GM12875 (cell line): ENCODE results near the gene PKIG.
"Not testable (repeated sequence)": the region's sequence is repeated elsewhere in the genome, so short reads cannot be mapped to it uniquely, and the experiment has no call there.

Experiments used
- H3K4me3 ChIP-seq: one replicate; pipeline ENCODE4 v1.5.1; 2011; ENCODE audit warnings: low read depth, low read length, control low read depth
- CTCF ChIP-seq: IDR thresholded peaks from 2 replicates; pipeline ENCODE4 v1.5.1; 2011; ENCODE audit warnings: low read depth, mild to moderate bottlenecking, control low read depth, inconsistent platforms, low read length, moderate library complexity, borderline replicate concordance; ENCODE audit not compliant: insufficient read depth

PKIG gene

GRCh38 chr20:44552950-44553908, 29.1 kb upstream of the PKIG start:
- no peak overlapping the region for H3K4me3 ChIP-seq

GRCh38 chr20:44559302-44559701, 23.1 kb upstream of the PKIG start:
- TF ChIP-seq CTCF = no peak
- H3K4me3 ChIP-seq = no peak overlapping the region

More at GRCh38 chr20:44552950-44553908, 29.1 kb upstream of the PKIG start:
- TF ChIP-seq CTCF = no peak

GRCh38 chr20:44560229-44560628, 22.1 kb upstream of the PKIG start:
- H3K4me3 ChIP-seq = no peak overlapping the region
- TF ChIP-seq CTCF = no peak

GRCh38 chr20:44560818-44561217, 21.6 kb upstream of the PKIG start:
- not testable (repeated sequence) for H3K4me3 ChIP-seq

GRCh38 chr20:44561876-44562275, 20.5 kb upstream of the PKIG start:
- H3K4me3 ChIP-seq = no peak overlapping the region
- TF ChIP-seq CTCF = no peak

- TF ChIP-seq CTCF = no peak
- no peak overlapping the region for H3K4me3 ChIP-seq
These were observed 16.4 kb upstream of the PKIG start for GRCh38 chr20:44566018-44566417.

GRCh38 chr20:44566811-44567210, 15.6 kb upstream of the PKIG start:
- H3K4me3 ChIP-seq = no peak overlapping the region
- TF ChIP-seq CTCF = no peak
